Fibroblast of villous mesenchyme (primary cell): ENCODE data around the gene SIGLEC12. TPM values are rescaled to one million over a fixed set of nuclear protein-coding genes. Genes with fewer than 3 reads are reported as not detected.
A peak's percentile ranks its signal among the peaks of the same experiment; 100 is the strongest.

Source experiments
- DNase-seq: peaks from one replicate; pipeline ENCODE4 v3.0.0-alpha.2; 2010; ENCODE audit warnings: low read depth
- H3K4me3 ChIP-seq: 2 replicates; pipeline ENCODE4 v1.5.1; 2011; ENCODE audit warnings: low read depth, mild to moderate bottlenecking, low read length
- total RNA-seq: library from RNA; depleted of rRNA; stranded (reverse); fragments of >200 nt; gene quantifications from 2 replicates; pipeline ENCODE4 v1.2.3, GENCODE V29; 2012
- TF ChIP-seq, protein P1 (sequence below): IDR thresholded peaks from 2 replicates; pipeline ENCODE4 v1.5.1; 2012; ENCODE audit warnings: low read depth, mild to moderate bottlenecking, low read length; ENCODE audit not compliant: insufficient read depth

The SIGLEC12 gene
- total RNA-seq, 1 donor = not detected

GRCh38 chr19:51521781-51522180 lies 20.2 kb upstream of the SIGLEC12 start:
- no peak for DNase-seq
- no peak overlapping the region for H3K4me3 ChIP-seq

GRCh38 chr19:51521357-51521756 lies 19.8 kb upstream of the SIGLEC12 start:
- no peak for DNase-seq
- no peak overlapping the region for H3K4me3 ChIP-seq
- TF ChIP-seq, protein P1, sequence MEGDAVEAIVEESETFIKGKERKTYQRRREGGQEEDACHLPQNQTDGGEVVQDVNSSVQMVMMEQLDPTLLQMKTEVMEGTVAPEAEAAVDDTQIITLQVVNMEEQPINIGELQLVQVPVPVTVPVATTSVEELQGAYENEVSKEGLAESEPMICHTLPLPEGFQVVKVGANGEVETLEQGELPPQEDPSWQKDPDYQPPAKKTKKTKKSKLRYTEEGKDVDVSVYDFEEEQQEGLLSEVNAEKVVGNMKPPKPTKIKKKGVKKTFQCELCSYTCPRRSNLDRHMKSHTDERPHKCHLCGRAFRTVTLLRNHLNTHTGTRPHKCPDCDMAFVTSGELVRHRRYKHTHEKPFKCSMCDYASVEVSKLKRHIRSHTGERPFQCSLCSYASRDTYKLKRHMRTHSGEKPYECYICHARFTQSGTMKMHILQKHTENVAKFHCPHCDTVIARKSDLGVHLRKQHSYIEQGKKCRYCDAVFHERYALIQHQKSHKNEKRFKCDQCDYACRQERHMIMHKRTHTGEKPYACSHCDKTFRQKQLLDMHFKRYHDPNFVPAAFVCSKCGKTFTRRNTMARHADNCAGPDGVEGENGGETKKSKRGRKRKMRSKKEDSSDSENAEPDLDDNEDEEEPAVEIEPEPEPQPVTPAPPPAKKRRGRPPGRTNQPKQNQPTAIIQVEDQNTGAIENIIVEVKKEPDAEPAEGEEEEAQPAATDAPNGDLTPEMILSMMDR = no peak

More at GRCh38 chr19:51521781-51522180, 20.2 kb upstream of the SIGLEC12 start:
- TF ChIP-seq, protein P1 = no peak

GRCh38 chr19:51520728-51521127 lies 19.1 kb upstream of the SIGLEC12 start:
- no peak for DNase-seq
- TF ChIP-seq, protein P1 = no peak
- H3K4me3 ChIP-seq = no peak overlapping the region

DNA sequence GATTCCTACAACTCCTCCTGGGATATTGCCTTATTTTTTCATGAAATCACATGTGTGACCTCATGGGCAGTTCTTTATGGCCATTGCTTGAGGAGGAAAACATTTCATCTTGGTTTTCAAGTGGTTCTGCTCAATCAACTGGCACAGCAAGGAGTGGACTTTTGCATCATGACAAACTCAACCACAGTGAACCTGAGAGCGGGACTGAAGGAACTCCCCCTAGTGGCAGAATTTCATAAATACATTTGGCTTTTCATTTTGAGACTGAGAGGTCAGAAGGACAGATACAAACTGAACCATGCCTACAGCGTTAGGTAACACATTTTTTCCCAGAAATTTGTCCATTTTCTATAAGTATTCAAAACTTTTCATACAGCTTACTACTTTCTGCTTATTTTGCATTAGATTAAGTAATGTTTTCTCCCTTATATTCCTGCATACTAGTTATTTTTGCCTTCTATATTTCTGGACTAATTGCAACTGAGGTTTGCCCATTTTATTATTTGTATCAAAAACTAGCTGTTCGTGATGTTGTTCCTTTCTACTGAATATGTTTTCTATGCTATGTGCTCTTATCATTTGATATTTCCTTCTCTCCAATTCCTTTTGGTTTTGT lies 13.4 kb upstream of the SIGLEC12 start:
- no peak overlapping the region for H3K4me3 ChIP-seq
- DNase-seq = peak; percentile 53
- TF ChIP-seq, protein P1 = peak; percentile 79

DNA sequence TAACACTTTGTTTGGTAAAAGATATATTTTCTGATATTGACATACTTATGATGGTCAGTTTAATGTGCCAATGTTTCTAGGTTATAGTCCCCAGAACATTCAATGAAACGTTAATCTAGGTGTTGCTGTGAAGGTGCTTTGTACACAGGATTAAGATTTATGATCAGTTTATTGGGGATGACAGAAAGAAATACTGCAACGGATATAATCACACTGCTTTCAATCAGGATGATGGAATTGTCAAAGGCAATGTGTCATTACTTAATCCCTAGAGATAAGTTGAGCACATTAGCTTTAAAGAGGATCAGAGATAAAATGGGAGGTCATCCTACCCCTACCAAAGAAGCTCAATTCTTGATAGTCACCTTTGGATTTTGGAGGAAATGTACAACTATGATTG lies 12.4 kb upstream of the SIGLEC12 start:
- no peak overlapping the region for H3K4me3 ChIP-seq
- no peak for DNase-seq
- TF ChIP-seq, protein P1 = no peak

- TF ChIP-seq, protein P1 = peak; percentile 31
- no peak overlapping the region for H3K4me3 ChIP-seq
- peak; percentile 1 for DNase-seq
Measured at GRCh38 chr19:51511353-51511752, 9.8 kb upstream of the SIGLEC12 start.
